ENCODE data around the gene ANKLE1. TPM values are rescaled to one million over a fixed set of nuclear protein-coding genes. Genes with fewer than 3 reads are reported as not detected.

The ANKLE1 gene
- polyA plus RNA-seq, 1 experiment: 0.38 TPM

DNA sequence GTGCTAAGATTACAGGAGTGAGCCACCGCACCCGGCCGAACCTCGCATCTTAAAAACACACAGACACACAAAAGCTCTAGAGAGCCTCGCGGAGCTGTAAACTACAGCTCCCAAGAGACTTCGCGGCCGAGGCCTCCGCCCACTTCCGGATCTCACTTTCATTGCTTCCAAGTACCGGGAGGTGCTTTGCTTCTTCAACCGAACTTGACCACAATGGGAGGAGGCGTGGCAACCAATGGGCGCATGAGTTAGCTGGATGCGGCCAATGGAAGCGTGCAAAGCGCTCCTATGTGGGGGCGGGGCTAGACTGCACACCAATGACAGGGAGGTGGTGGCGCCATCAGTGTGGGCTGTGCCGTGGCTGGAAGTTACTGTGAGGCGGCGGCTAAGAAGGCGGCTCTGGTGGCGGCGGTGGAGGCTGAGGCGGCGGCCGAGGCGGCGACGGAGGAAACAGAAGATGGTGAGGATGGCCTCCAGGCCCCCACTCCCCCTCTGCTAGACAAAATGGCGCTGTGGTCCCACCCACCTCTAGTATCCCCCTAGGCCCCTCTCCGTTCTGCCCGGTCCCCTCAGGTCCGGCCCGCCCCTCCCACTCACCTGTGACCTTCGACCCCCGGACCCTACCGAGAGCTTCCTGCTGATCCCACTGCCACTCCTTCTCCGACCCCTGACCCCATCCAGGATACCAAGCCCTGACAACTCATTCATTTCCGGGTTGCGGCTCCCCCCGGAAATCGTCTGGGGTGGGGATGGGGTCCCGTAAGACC lies 27.7 kb downstream of the ANKLE1 start, which contains the start of gene DDA1:
Gene DDA1 (plus strand): TSS at position 366 of the 767 bp plus-strand sequence. CDS start 92 bp downstream, at position 458.
- Histone ChIP-seq H3K4me3 (ENCODE audit: low read depth, low read length) (peak within 1 kb of the TSS; percentile 83), H3K27me3 (ENCODE audit: control insufficient read depth, insufficient read depth, low read length) (no peaks in the 10 kb centered on the region), H3K36me3 (ENCODE audit: control insufficient read depth, insufficient read depth, low read length) (peaks cover 6% of the 10 kb centered on the region)
- CTCF ChIA-PET: interaction anchor here (1.1 kb wide), 1 partner anchor 14 kb away, joined by 4 read pairs; no protein-coding TSS in a partner anchor
- TF ChIP-seq, protein P1, sequence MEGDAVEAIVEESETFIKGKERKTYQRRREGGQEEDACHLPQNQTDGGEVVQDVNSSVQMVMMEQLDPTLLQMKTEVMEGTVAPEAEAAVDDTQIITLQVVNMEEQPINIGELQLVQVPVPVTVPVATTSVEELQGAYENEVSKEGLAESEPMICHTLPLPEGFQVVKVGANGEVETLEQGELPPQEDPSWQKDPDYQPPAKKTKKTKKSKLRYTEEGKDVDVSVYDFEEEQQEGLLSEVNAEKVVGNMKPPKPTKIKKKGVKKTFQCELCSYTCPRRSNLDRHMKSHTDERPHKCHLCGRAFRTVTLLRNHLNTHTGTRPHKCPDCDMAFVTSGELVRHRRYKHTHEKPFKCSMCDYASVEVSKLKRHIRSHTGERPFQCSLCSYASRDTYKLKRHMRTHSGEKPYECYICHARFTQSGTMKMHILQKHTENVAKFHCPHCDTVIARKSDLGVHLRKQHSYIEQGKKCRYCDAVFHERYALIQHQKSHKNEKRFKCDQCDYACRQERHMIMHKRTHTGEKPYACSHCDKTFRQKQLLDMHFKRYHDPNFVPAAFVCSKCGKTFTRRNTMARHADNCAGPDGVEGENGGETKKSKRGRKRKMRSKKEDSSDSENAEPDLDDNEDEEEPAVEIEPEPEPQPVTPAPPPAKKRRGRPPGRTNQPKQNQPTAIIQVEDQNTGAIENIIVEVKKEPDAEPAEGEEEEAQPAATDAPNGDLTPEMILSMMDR (IDR thresholded peaks at IDR 0.05; ENCODE audit: insufficient read depth, low read depth, low read length): no peak
- POLR2A ChIA-PET: interaction anchor here (0.6 to 0.7 kb wide), 3 partner anchors 42 to 253 kb away, joined by 3 to 16 read pairs (median 3); partner anchors contain the start of gene BABAM1
- peak; percentile 99 for DNase-seq (ENCODE audit: low read depth)

DNA sequence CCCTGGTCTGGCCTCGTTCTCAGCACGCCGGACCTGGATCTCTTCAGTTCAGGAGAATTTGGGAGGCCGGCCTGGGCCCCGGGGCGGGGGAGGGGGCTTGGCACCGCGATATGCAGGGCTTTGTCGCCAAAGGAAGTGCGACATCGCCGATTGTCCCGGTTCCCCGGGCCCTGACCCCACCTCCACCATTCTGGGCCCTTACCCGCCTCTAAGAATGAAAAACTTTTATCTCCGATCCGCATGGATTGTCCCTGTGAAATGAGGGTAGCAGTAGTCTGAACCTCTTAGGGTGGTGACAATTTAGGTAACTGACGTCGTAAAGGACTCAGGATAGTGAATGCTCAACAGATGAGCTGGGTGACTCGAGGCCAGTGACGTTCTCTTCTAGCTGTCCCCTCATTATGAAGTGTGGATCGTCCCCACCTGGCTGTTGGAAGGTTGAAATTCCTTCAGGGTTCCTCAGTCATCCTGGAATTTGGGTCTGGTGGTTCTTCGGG lies 28.3 kb downstream of the ANKLE1 start:
- POLR2A ChIA-PET: no interaction called here
- H3K36me3 ChIP-seq (ENCODE audit: control insufficient read depth, insufficient read depth, low read length): peaks cover 10% of the 10 kb centered on the region
- TF ChIP-seq, protein P1 (IDR thresholded peaks at IDR 0.05; ENCODE audit: insufficient read depth, low read depth, low read length): no peak
- no peaks in the 10 kb centered on the region for H3K27me3 ChIP-seq (ENCODE audit: control insufficient read depth, insufficient read depth, low read length)
- CTCF ChIA-PET: no interaction called here
- peak overlapping the region; percentile 83 for H3K4me3 ChIP-seq (ENCODE audit: low read depth, low read length)
- DNase-seq (ENCODE audit: low read depth): no peak

DNA sequence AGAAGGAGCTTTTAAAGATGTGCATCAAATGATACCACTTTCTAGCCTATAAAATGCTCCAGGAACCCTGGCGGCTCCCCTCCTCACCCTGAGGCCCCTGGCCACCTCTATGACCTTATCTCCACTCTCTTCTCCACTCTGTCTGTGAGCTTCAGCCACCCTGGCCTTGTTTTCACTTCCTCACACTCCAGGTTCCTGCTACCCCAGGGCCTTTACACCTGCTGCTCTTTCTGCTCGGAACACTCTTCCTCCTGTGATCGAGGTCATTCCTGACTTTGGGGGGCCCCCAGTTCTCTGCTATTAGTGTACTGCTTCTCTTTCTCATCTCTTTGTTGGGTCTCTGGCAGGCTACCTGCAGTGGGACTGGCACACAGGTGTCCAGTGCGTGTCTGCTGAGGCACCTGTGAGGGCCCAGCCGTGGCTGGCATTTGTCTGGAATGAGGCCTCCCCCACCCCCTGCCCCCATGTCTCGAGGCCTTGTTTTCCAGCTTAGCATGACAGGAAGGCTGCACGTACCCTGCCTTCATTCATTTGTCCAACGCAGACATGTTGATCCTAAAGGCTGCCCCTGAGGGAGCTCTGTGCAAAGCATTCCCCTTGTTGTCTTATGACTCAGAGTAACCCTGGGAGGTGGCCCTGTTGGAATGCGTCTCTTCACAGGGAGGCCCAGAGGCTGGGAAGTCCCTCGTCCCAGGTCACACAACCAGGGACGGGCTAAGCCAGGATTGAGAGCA lies 29.9 kb downstream of the ANKLE1 start:
- TF ChIP-seq, protein P1 (IDR thresholded peaks at IDR 0.05; ENCODE audit: insufficient read depth, low read depth, low read length): no peak
- peaks cover 16% of the 10 kb centered on the region for H3K36me3 ChIP-seq (ENCODE audit: control insufficient read depth, insufficient read depth, low read length)
- H3K4me3 ChIP-seq (ENCODE audit: low read depth, low read length): no peak overlapping the region
- H3K27me3 ChIP-seq (ENCODE audit: control insufficient read depth, insufficient read depth, low read length): no peaks in the 10 kb centered on the region
- ChIA-PET CTCF (interaction anchor here (1.1 kb wide), 1 partner anchor 74 kb away, joined by 5 read pairs; no protein-coding TSS in a partner anchor), POLR2A (no interaction called here)
- no peak for DNase-seq (ENCODE audit: low read depth)

DNA sequence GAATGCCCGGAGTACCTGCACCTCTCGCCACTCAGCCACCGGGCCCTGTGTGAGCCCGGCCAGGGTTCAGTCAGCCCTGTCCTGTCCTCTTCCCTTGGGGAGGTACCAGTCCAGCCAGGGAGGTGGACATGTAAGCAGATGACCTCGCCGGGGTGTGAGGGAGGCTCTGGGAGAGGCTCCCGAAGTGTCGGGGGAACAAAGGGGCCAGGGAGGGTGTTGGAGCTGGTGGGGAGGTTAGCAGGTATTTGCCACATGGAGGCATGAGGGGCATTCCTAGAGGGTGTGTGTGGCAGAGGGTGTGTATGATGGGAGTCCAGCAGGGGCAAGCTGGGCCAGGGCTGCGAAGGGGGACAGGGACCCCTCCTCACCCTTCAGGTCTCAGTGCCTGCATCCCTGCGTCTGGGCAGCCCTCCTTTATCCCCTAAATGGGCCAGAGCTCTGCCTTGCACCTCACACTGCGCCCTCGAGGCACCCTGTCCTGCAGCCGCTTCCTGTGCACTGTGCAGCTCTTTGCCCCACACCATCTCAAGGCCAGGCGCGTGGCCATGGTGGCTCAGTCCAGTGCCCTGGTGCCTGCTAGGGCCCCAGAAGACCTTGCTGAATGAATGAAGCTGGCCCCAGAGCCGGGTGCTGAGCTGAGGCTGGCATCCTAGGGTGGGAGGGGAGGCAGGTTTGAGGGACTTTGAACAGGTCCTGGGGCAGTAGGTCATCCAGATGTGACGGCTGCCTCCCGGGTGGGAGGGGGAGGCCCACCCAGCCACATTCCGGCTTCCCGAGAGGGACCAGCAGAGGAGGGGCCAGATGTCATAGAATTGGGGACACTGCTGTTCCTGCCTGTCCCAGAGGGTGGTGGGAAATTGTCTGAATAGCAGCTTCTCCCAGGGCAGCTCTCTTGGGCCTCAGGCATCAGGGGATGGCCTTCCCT lies 30.8 kb downstream of the ANKLE1 start:
- POLR2A ChIA-PET: no interaction called here
- CTCF ChIA-PET: interaction anchor here (1.0 to 1.1 kb wide), 2 partner anchors 73 kb away, joined by 3 to 5 read pairs; no protein-coding TSS in a partner anchor
- no peaks in the 10 kb centered on the region for H3K27me3 ChIP-seq (ENCODE audit: control insufficient read depth, insufficient read depth, low read length)
- TF ChIP-seq, protein P1 (IDR thresholded peaks at IDR 0.05; ENCODE audit: insufficient read depth, low read depth, low read length): no peak
- H3K36me3 ChIP-seq (ENCODE audit: control insufficient read depth, insufficient read depth, low read length): peaks cover 16% of the 10 kb centered on the region
- H3K4me3 ChIP-seq (ENCODE audit: low read depth, low read length): no peak overlapping the region
- DNase-seq (ENCODE audit: low read depth): no peak
